Pancreas (tissue), 10 donors: ENCODE data around the gene MGMT. TPM values are rescaled to one million over a fixed set of nuclear protein-coding genes. Genes with fewer than 3 reads are reported as not detected.

Source experiments
- ATAC-seq, 4 donors: fragments of 200-7000 bp; cut with Tn5 transposase; one replicate each; pipeline versions ENCODE4 v1.8.0 to v1.9.1; 2020; ENCODE audit warnings: mild to moderate bottlenecking in 4 of 4, moderate library complexity in 4 of 4
- DNase-seq, 6 donors: peaks; one replicate each; pipeline ENCODE4 v3.0.0-alpha.2; 2020
- FAIRE-seq: peaks from 2 replicates; lab custom pipeline; 2012; peaks lifted over from hg19 to GRCh38; lab: Jason Lieb, UNC
- H3K27ac ChIP-seq, 4 donors: fragments of 200-600 bp; sonication (generic); 1 replicate in 3 of 4; 2 replicates in 1 of 4; pipeline versions ENCODE4 v1.5.0 to v1.8.0; 2020
- H3K27me3 ChIP-seq, 4 donors: fragments of 200-600 bp; one replicate each; pipeline ENCODE4 v1.8.0; 2021
- H3K36me3 ChIP-seq, 3 donors: fragments of 200-600 bp; sonication (generic) in 1 of 3; one replicate each; pipeline versions ENCODE4 v1.5.0 to v1.8.0; 2020 to 2021
- H3K4me1 ChIP-seq, 3 donors: fragments of 200-600 bp; one replicate each; pipeline ENCODE4 v1.8.0; 2021
- H3K4me3 ChIP-seq, 4 donors: fragments of 200-600 bp; sonication (generic) in 2 of 4; one replicate each; pipeline versions ENCODE4 v1.5.0 to v1.8.0; 2020 to 2021
- H3K9me3 ChIP-seq, 4 donors: fragments of 200-600 bp; one replicate each; pipeline ENCODE4 v1.8.0; 2021
- WGBS, 2 donors: extraction: QIAGEN DNeasy Blood & Tissue Kit; methylation state at CpG; one replicate each; pipeline ENCODE4 v1.1.7; 2013; 5-methylcytosine and 5-hydroxymethylcytosine counted together
- intact Hi-C, 3 donors: fragments of 100-400 bp; cut with DNase I; formaldehyde crosslinking; loops; one replicate each; pipeline versions ENCODE4 v1.11.1 to v1.14.2; 2022
- polyA plus RNA-seq, 2 donors: library from polyadenylated mRNA; stranded (reverse); fragments of 200-250 nt; gene quantifications; one replicate each; pipeline ENCODE4 v1.2.3, GENCODE V29; 2013
- total RNA-seq, 6 donors: library from RNA; stranded (reverse); fragmentation: NEBNext Ultra II Directional in 4 of 6; extraction: Animal tissue kit (Norgen Biotek cat#: 25700) in 4 of 6; gene quantifications; one replicate each; pipeline versions ENCODE4 v1.2.1 to v1.2.4, GENCODE V29; 2021 to 2023
- TF ChIP-seq, protein P1 (sequence below), 4 donors: fragments of 200-600 bp; sonication (generic) in 3 of 4; IDR thresholded peaks; one replicate each; pipeline versions ENCODE4 v1.5.0 to v1.8.0; 2021; ENCODE audit warnings: antibody characterized with exemption in 4 of 4
- donor health status: healthy with polysubstance abuse.
- donor health status: DM: no; HTN: no; CAD: no; lungs with moderate emphysema.
- donor health status: DM: no; HTN: no; CAD: no.
- donor health status: control.
- donor health status: control.
- donor health status: Bipolar disorder and iron deficiency.
- donor health status: DM: yes; HTN: yes; CAD: no.
- donor health status: DM: no; HTN: no; CAD: no.
- donor health status: DM: no; HTN: no; CAD: no.
- donor health status: DM: yes; HTN: yes; CAD: no.

The MGMT gene
- total and polyA plus RNA-seq, 8 donors: 9.1 to 18.6 (median 12.0) TPM

DNA sequence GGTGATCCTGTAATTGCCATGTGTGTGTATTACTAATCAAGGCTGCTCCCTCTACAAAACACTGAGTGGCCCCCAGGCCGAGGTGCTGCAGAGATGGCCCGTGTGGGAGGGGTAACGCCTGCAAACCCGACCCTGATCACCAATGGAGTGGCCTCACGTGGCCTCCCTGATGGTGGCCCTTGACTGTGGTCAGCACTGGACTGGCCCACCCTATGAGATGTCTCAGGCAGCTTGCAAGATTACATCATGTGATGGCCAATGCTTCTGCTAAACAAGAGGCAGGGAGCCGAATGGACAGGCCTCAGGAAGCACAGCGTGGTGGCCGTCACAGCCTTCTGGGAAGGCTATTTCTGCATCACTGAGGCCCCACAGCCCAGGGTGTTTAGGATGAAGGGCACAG, 186.4 kb downstream of the MGMT start:
- Histone ChIP-seq H3K36me3 (no peaks in the 10 kb centered on the region), H3K27me3 (no peaks in the 10 kb centered on the region), H3K4me3 (no peak overlapping the region), H3K9me3 (no peaks in the 10 kb centered on the region), H3K27ac (no peak overlapping the region), H3K4me1 (no peaks in the 10 kb centered on the region)
- FAIRE-seq (no peak), ATAC-seq (no peak), DNase-seq (no peak)
- 94 to 99% methylated on average over 8 of the region's 8 CpGs for WGBS, 2 donors
- intact Hi-C loops: no loop called here
- TF ChIP-seq, protein P1, sequence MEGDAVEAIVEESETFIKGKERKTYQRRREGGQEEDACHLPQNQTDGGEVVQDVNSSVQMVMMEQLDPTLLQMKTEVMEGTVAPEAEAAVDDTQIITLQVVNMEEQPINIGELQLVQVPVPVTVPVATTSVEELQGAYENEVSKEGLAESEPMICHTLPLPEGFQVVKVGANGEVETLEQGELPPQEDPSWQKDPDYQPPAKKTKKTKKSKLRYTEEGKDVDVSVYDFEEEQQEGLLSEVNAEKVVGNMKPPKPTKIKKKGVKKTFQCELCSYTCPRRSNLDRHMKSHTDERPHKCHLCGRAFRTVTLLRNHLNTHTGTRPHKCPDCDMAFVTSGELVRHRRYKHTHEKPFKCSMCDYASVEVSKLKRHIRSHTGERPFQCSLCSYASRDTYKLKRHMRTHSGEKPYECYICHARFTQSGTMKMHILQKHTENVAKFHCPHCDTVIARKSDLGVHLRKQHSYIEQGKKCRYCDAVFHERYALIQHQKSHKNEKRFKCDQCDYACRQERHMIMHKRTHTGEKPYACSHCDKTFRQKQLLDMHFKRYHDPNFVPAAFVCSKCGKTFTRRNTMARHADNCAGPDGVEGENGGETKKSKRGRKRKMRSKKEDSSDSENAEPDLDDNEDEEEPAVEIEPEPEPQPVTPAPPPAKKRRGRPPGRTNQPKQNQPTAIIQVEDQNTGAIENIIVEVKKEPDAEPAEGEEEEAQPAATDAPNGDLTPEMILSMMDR (IDR thresholded peaks at IDR 0.05): no peak

DNA sequence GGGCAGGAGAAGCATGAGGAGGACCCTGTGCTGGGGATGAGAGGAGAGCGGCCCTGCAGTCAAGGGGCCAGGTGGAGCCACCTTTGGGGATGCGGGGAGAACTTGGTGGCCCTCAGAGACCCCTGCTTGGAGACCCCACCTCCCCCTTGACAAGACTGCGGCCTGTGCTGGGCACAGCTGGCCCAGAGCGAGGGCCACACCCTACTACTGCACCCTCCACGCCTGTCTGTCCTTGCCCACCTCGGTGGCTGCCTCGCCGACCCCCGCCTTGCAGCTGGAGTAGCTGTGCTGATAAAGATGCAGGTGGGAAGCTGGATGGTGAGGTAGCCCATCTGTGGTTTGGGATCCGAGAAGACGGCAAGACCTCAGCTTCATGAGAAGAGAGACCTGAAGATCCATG, 186.8 kb downstream of the MGMT start:
- Histone ChIP-seq H3K27me3 (no peaks in the 10 kb centered on the region), H3K4me3 (no peak overlapping the region), H3K27ac (no peak overlapping the region), H3K9me3 (no peaks in the 10 kb centered on the region), H3K4me1 (no peaks in the 10 kb centered on the region), H3K36me3 (no peaks in the 10 kb centered on the region)
- TF ChIP-seq, protein P1 (IDR thresholded peaks at IDR 0.05): no peak
- DNase-seq: peak in 1 of 6 donors; percentile 45
- FAIRE-seq: no peak
- no peak for ATAC-seq
- intact Hi-C loops: no loop called here
- WGBS, 2 donors: 89 to 98% methylated on average over 10 to 11 of the region's 11 CpGs

DNA sequence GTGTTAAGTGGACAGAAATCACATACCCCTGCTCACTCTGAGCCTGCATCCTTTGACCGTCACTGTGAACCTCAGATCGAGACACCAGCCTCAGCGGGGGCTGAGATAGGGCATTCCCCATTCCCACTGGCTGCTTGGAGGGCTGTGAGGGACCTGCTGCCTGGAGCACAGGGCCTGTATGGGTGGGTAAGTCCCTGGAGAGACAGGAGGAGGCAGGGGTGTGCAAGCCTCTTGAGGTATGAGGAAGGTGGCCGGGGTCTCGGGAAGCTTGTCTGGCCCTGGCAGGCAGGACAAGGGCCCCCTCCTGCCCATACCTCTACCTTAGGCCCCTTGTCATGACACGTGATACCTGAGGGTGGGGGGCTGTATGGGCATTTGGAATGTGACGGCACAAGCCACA, 187.4 kb downstream of the MGMT start:
- ATAC-seq (no peak), DNase-seq (no peak), FAIRE-seq (no peak)
- no peaks in the 10 kb centered on the region for H3K9me3 ChIP-seq
- H3K36me3 ChIP-seq: no peaks in the 10 kb centered on the region
- no peaks in the 10 kb centered on the region for H3K4me1 ChIP-seq
- TF ChIP-seq, protein P1 (IDR thresholded peaks at IDR 0.05): no peak
- 93 to 96% methylated on average over 7 of the region's 7 CpGs for whole genome bisulfite sequencing, 2 donors
- no peak overlapping the region for H3K27ac ChIP-seq
- intact Hi-C loops: no loop called here
- no peaks in the 10 kb centered on the region for H3K27me3 ChIP-seq
- no peak overlapping the region for H3K4me3 ChIP-seq

DNA sequence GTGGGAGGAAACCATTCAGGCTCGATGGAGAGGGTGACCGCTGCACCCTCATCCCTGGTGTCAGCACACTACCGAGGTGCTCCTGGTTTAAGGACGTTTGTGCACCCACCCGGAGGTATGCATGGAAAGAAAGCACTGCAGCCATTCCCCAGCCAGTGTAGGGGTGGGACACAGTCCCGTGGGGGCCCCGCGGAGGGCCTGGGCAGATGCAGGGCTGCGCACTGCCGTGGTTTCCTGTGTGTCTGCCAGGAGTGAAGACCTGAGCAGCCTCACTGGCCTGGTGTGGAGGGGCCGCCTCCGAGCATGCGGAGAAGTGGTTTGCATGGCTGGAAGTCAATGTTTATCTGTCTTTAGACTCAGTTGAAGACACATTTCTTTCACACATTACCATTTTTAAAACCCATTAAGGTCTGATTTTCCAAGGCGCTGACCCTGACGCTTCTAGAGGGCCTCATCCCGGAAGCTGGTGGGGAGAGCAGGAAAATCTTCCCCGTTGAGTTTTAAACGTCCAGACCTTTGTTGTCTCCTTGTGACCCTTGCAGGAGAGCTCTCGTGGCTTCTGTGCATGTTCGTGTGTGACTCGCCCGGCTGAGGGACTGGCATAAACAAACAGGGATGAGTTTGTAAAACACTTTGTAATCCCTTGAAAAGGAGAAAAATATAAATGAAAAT, 188.1 kb downstream of the MGMT start:
- ATAC-seq: no peak
- Histone ChIP-seq H3K4me1 (no peaks in the 10 kb centered on the region), H3K4me3 (no peak overlapping the region), H3K36me3 (no peaks in the 10 kb centered on the region), H3K27ac (no peak overlapping the region), H3K27me3 (no peaks in the 10 kb centered on the region), H3K9me3 (no peaks in the 10 kb centered on the region)
- TF ChIP-seq, protein P1 (IDR thresholded peaks at IDR 0.05): no peak
- WGBS, 2 donors: 86 to 93% methylated on average over 22 of the region's 22 CpGs
- no peak for FAIRE-seq
- no peak for DNase-seq
- intact Hi-C loops: no loop called here

DNA sequence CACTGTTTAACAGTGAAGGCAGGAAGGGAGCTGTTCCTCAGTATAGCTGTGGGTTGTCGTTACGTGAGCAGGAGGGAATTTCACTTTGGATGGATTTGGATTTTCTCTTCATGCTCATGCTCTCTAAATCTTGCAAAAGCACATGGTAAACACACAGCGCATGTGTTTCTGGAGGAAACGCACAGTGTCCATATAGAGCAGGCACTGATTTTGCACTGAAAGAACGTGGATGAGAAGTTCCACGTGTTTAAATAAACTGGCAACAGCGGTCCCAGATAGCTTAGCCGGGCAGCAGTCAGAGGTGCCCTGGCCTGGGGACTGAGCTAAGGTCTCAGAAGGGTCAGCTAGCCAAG, 188.6 kb downstream of the MGMT start:
- ATAC-seq: no peak
- no peaks in the 10 kb centered on the region for H3K9me3 ChIP-seq
- no peaks in the 10 kb centered on the region for H3K36me3 ChIP-seq
- H3K27me3 ChIP-seq: no peaks in the 10 kb centered on the region
- intact Hi-C loops: no loop called here
- no peak for FAIRE-seq
- TF ChIP-seq, protein P1 (IDR thresholded peaks at IDR 0.05): no peak
- H3K4me1 ChIP-seq: no peaks in the 10 kb centered on the region
- DNase-seq: no peak
- H3K4me3 ChIP-seq: no peak overlapping the region
- H3K27ac ChIP-seq: no peak overlapping the region
- 95 to 97% methylated on average over 8 of the region's 8 CpGs for WGBS, 2 donors
